Sigmoid colon (tissue), 4 donors: ENCODE measurements around the gene CBFA2T2.

Source experiments
- CTCF ChIP-seq, 4 experiments: fragments of 450-650 bp in 3 of 4; fragments of 200-600 bp in 1 of 4; IDR thresholded peaks; one replicate each; pipeline ENCODE4 v1.5.1; 2016 to 2019; ENCODE audit warnings: antibody characterized with exemption in 4 of 4, mild to moderate bottlenecking in 3 of 4, moderate library complexity in 2 of 4
- EP300 ChIP-seq, 4 donors: sonication (generic); formaldehyde crosslinking; IDR thresholded peaks; one replicate each; pipeline ENCODE4 v1.6.1; 2017; ENCODE audit warnings: antibody characterized with exemption in 4 of 4
- POLR2A ChIP-seq, 2 donors: fragments of 450-650 bp; IDR thresholded peaks; one replicate each; pipeline ENCODE4 v1.6.1; 2016; ENCODE audit warnings: antibody characterized with exemption in 2 of 2, mild to moderate bottlenecking in 2 of 2, moderate library complexity in 2 of 2
- POLR2AphosphoS5 ChIP-seq, 4 donors: sonication (generic); formaldehyde crosslinking; IDR thresholded peaks; one replicate each; pipeline ENCODE4 v1.6.1; 2017; ENCODE audit warnings: antibody characterized with exemption in 4 of 4

GRCh38 chr20:33506576-33506975 is 16.7 kb downstream of the CBFA2T2 start:
- TF ChIP-seq EP300 (IDR thresholded peaks at IDR 0.05) (no peak), CTCF (IDR thresholded peaks at IDR 0.05) (no peak), POLR2A (IDR thresholded peaks at IDR 0.05) (no peak), POLR2AphosphoS5 (IDR thresholded peaks at IDR 0.05) (no peak)
